Peyer's patch (tissue), 4 donors: ENCODE results near the gene NCKAP5.

Experiments used
- CTCF ChIP-seq, 6 experiments: fragments of 450-650 bp in 4 of 6; fragments of 200-600 bp in 2 of 6; sonication (generic) in 1 of 6; IDR thresholded peaks; one replicate each; pipeline ENCODE4 v1.5.1; 2017 to 2019; ENCODE audit warnings: antibody characterized with exemption in 6 of 6, mild to moderate bottlenecking in 3 of 6, moderate library complexity in 1 of 6
- POLR2A ChIP-seq, 2 donors: fragments of 450-650 bp; IDR thresholded peaks; one replicate each; pipeline ENCODE4 v1.5.1; 2017; ENCODE audit warnings: antibody characterized with exemption in 2 of 2, mild to moderate bottlenecking in 2 of 2, moderate library complexity in 2 of 2

GRCh38 chr2:133418021-133418420, 150.2 kb downstream of the NCKAP5 start:
- TF ChIP-seq CTCF (IDR thresholded peaks at IDR 0.05) (no peak), POLR2A (IDR thresholded peaks at IDR 0.05) (no peak)
